MCF 10A (cell line): ENCODE data around the gene ALS2. TPM values are rescaled to one million over a fixed set of nuclear protein-coding genes. Genes with fewer than 3 reads are reported as not detected.

Experiments
- BruUV-seq: library from RNA; stranded (reverse); fragments of 400-500 nt; replicated peaks from 2 replicates; lab custom pipeline; 2021; lab: Mats Ljungman, UMichigan
- CTCF ChIA-PET: fragments of 300-600 bp; sonication (Branson Sonifier 250); formaldehyde crosslinking; extraction: SDS; loops from one replicate; lab custom pipeline; 2021; ENCODE audit warnings: antibody characterized with exemption, inconsistent platforms; lab: Yijun Ruan, JAX
- POLR2A ChIA-PET: fragments of 300-600, 350-650 bp; sonication (Branson Sonifier 250); formaldehyde crosslinking; extraction: SDS; loops from one replicate; lab custom pipeline; 2020; ENCODE audit warnings: antibody characterized with exemption, inconsistent platforms; lab: Yijun Ruan, JAX
- DNase-seq: peaks from one replicate; pipeline ENCODE4 v3.0.0-alpha.2; 2018; ENCODE audit not compliant: unreplicated experiment
- H3K27ac Mint-ChIP-seq: one replicate; pipeline ENCODE4 v1.8.0; 2022; ENCODE audit warnings: mild to moderate bottlenecking, low read depth, mixed read lengths; ENCODE audit not compliant: unreplicated experiment
- H3K27me3 Mint-ChIP-seq: one replicate; pipeline ENCODE4 v1.8.0; 2022; ENCODE audit warnings: mixed read lengths; ENCODE audit not compliant: insufficient read depth, unreplicated experiment
- H3K36me3 Mint-ChIP-seq: one replicate; pipeline ENCODE4 v1.8.0; 2022; ENCODE audit warnings: mild to moderate bottlenecking, moderate library complexity, mixed read lengths; ENCODE audit not compliant: insufficient read depth, unreplicated experiment
- H3K4me1 Mint-ChIP-seq: one replicate; pipeline ENCODE4 v1.8.0; 2022; ENCODE audit warnings: mixed read lengths; ENCODE audit not compliant: insufficient read depth, unreplicated experiment
- H3K4me3 Mint-ChIP-seq: one replicate; pipeline ENCODE4 v1.8.0; 2022; ENCODE audit warnings: mild to moderate bottlenecking, moderate library complexity, mixed read lengths; ENCODE audit not compliant: unreplicated experiment
- H3K9me3 Mint-ChIP-seq: one replicate; pipeline ENCODE4 v1.8.0; 2022; ENCODE audit warnings: mixed read lengths; ENCODE audit not compliant: unreplicated experiment
- CTCF ChIP-seq: fragments of 200-600 bp; IDR thresholded peaks from one replicate; pipeline ENCODE4 v1.8.0; 2022; ENCODE audit warnings: antibody characterized with exemption, mild to moderate bottlenecking; ENCODE audit not compliant: unreplicated experiment
- intact Hi-C: fragments of 100-400 bp; cut with micrococcal nuclease; formaldehyde crosslinking; loops from 2 replicates; pipeline ENCODE4 v1.14.1; 2022
- total RNA-seq: library from RNA; stranded (reverse); gene quantifications from 2 replicates; pipeline ENCODE4 v1.2.3, GENCODE V29; 2022

The ALS2 gene
- total RNA-seq, 1 experiment from 2014 or later, result 14.6 TPM

- Mint-ChIP-seq H3K4me1 (peaks cover 6% of the 10 kb centered on the region), H3K27ac (no peak overlapping the region), H3K27me3 (no peaks in the 10 kb centered on the region), H3K9me3 (no peaks in the 10 kb centered on the region), H3K36me3 (peaks cover 6% of the 10 kb centered on the region), H3K4me3 (no peak overlapping the region)
- TF ChIP-seq CTCF, result no peak
- CTCF ChIA-PET, result interaction anchor here (0.6 kb wide), 1 partner anchor 802 kb away, joined by 3 read pairs; no protein-coding TSS in a partner anchor
- no TSS peak for BruUV-seq
- POLR2A ChIA-PET, result no interaction called here
- DNase-seq, result no peak
- intact Hi-C loops, result loop anchor here (10.0 kb wide), 1 partner anchor 590 kb away; the partner anchor contains the start of gene BMPR2
Measured at GRCh38 chr2:201785135-201785534, 4.4 kb upstream of the ALS2 start.

GRCh38 chr2:201784563-201784962 lies 3.8 kb upstream of the ALS2 start:
- no peak for DNase-seq
- Mint-ChIP-seq H3K4me1 (peaks cover 6% of the 10 kb centered on the region), H3K36me3 (peaks cover 6% of the 10 kb centered on the region), H3K27ac (no peak overlapping the region), H3K27me3 (no peaks in the 10 kb centered on the region), H3K4me3 (no peak overlapping the region), H3K9me3 (no peaks in the 10 kb centered on the region)
- ChIA-PET POLR2A (no interaction called here), CTCF (interaction anchor here (0.6 to 1.6 kb wide), 3 partner anchors 12 to 802 kb away, joined by 3 to 6 read pairs (median 6); no protein-coding TSS in a partner anchor)
- TF ChIP-seq CTCF, result no peak
- no TSS peak for BruUV-seq
- intact Hi-C loops, result loop anchor here (5.0 to 10.0 kb wide), 2 partner anchors 373 to 590 kb away; partner anchors contain the start of gene BMPR2

- intact Hi-C loops, result loop anchor here (5.0 to 10.0 kb wide), 2 partner anchors 376 to 593 kb away; partner anchors contain the start of gene BMPR2
- ChIA-PET POLR2A (interaction anchor here (0.6 to 2.6 kb wide), 12 partner anchors 13 to 892 kb away, joined by 3 to 17 read pairs (median 6); partner anchors contain the start of genes FZD7, NIF3L1, PPIL3 and TMEM237), CTCF (interaction anchor here (1.0 to 1.7 kb wide), 3 partner anchors 14 to 396 kb away, joined by 3 to 8 read pairs (median 4); no protein-coding TSS in a partner anchor)
- H3K36me3 Mint-ChIP-seq, result peaks cover 6% of the 10 kb centered on the region
- H3K27ac Mint-ChIP-seq, result peak overlapping the region; percentile 97
- DNase-seq, result no peak
- no peak for TF ChIP-seq CTCF
- peak overlapping the region; percentile 95 for H3K4me3 Mint-ChIP-seq
- H3K27me3 Mint-ChIP-seq, result no peaks in the 10 kb centered on the region
- no TSS peak for BruUV-seq
- H3K9me3 Mint-ChIP-seq, result no peaks in the 10 kb centered on the region
- H3K4me1 Mint-ChIP-seq, result peaks cover 13% of the 10 kb centered on the region
Measured at GRCh38 chr2:201781557-201782051, 871 bp upstream of the ALS2 start.

- H3K4me1 Mint-ChIP-seq, result peaks cover 13% of the 10 kb centered on the region
- BruUV-seq, result TSS peak; percentile 48
- peaks cover 6% of the 10 kb centered on the region for H3K36me3 Mint-ChIP-seq
Measured at GRCh38 chr2:201779901-201780673, 646 bp downstream of the ALS2 start.

More at GRCh38 chr2:201779901-201780673, 646 bp downstream of the ALS2 start:
- CTCF ChIA-PET, result interaction anchor here (0.6 to 1.7 kb wide), 5 partner anchors 16 to 399 kb away, joined by 3 to 8 read pairs (median 3); no protein-coding TSS in a partner anchor
- no peaks in the 10 kb centered on the region for H3K27me3 Mint-ChIP-seq
- intact Hi-C loops, result loop anchor here (5.0 to 10.0 kb wide), 2 partner anchors 377 to 595 kb away; partner anchors contain the start of gene BMPR2
- no peaks in the 10 kb centered on the region for H3K9me3 Mint-ChIP-seq
- POLR2A ChIA-PET, result interaction anchor here (0.6 to 2.6 kb wide), 28 partner anchors 9 to 891 kb away, joined by 3 to 17 read pairs (median 4); partner anchors contain the start of genes CDK15, NIF3L1, ORC2 and PPIL3
- peak overlapping the region; percentile 95 for H3K4me3 Mint-ChIP-seq
- DNase-seq, result peak; percentile 6
- peak overlapping the region; percentile 97 for H3K27ac Mint-ChIP-seq
- no peak for TF ChIP-seq CTCF
